A673 (cell line): ENCODE data around the gene GSKIP.

ENCODE experiments used
- EZH2 ChIP-seq: fragments of 200-600 bp; sonication (generic); IDR thresholded peaks from 2 replicates; pipeline ENCODE4 v1.6.1; 2017; ENCODE audit warnings: borderline replicate concordance, low read depth, mild to moderate bottlenecking, mixed read lengths, antibody characterized with exemption, low read length; ENCODE audit not compliant: poor library complexity, severe bottlenecking
- TF ChIP-seq, protein P1 (sequence below): fragments of 300-800, 200-600 bp; sonication (generic); conservative IDR thresholded peaks from 2 replicates; pipeline ENCODE4 v1.5.1; 2017; ENCODE audit warnings: low read depth, mild to moderate bottlenecking, antibody characterized with exemption, low read length, moderate library complexity, mixed read lengths

DNA sequence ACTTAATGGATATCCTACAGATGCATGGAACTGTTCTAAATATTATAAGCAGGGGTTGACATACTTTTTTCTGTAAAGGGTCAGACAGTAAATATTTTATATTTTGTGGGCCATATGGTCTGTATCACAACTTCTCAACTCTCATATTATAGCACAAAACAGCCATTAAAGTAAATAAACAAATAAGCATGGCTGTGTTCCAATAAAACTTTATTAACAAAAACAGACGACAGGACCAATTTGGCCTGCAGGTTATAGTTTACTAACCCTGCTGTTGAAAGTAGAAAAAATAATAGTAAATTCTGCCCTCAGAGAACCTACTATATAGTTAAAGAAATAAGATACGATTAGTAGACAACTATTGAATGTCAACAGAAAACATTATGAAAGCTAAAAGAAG lies 17.7 kb upstream of the GSKIP start:
- TF ChIP-seq, protein P1, sequence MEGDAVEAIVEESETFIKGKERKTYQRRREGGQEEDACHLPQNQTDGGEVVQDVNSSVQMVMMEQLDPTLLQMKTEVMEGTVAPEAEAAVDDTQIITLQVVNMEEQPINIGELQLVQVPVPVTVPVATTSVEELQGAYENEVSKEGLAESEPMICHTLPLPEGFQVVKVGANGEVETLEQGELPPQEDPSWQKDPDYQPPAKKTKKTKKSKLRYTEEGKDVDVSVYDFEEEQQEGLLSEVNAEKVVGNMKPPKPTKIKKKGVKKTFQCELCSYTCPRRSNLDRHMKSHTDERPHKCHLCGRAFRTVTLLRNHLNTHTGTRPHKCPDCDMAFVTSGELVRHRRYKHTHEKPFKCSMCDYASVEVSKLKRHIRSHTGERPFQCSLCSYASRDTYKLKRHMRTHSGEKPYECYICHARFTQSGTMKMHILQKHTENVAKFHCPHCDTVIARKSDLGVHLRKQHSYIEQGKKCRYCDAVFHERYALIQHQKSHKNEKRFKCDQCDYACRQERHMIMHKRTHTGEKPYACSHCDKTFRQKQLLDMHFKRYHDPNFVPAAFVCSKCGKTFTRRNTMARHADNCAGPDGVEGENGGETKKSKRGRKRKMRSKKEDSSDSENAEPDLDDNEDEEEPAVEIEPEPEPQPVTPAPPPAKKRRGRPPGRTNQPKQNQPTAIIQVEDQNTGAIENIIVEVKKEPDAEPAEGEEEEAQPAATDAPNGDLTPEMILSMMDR = no peak
- no peak for TF ChIP-seq EZH2
